Tibial nerve (tissue), 3 donors: ENCODE results near the gene SLC4A7.

Source experiments
- CTCF ChIP-seq, 5 experiments: fragments of 200-600 bp in 3 of 5; fragments of 450-650 bp in 2 of 5; sonication (generic) in 3 of 5; IDR thresholded peaks; one replicate each; pipeline ENCODE4 v1.5.1; 2016 to 2019; ENCODE audit warnings: antibody characterized with exemption in 5 of 5, mild to moderate bottlenecking in 3 of 5, moderate library complexity in 2 of 5
- POLR2A ChIP-seq, 2 donors: fragments of 450-650 bp; IDR thresholded peaks; one replicate each; pipeline ENCODE4 v1.6.1; 2017; ENCODE audit warnings: antibody characterized with exemption in 2 of 2, mild to moderate bottlenecking in 2 of 2, moderate library complexity in 2 of 2

- no peak for TF ChIP-seq CTCF (IDR thresholded peaks at IDR 0.05)
- no peak for TF ChIP-seq POLR2A (IDR thresholded peaks at IDR 0.05)
These were observed 15.9 kb upstream of the SLC4A7 start for GRCh38 chr3:27500035-27500434.
